Inflammatory macrophage (primary cell): Measurements from ENCODE around the gene SLFNL1.

ENCODE experiments used
- DNase-seq, 2 donors: peaks; one replicate each; pipeline ENCODE4 v3.0.0-alpha.2; 2020 to 2022
- total RNA-seq, 18 experiments: gene quantifications; one replicate each; lab custom pipeline; 2026; ENCODE audit warnings: mixed read lengths in 6 of 18, inconsistent platforms in 2 of 18; lab: John Stamatoyannopoulos, UW

SLFNL1 gene
- total RNA-seq = 0 to 0.33 (median 0.12) reads per million in 18 experiments

DNA sequence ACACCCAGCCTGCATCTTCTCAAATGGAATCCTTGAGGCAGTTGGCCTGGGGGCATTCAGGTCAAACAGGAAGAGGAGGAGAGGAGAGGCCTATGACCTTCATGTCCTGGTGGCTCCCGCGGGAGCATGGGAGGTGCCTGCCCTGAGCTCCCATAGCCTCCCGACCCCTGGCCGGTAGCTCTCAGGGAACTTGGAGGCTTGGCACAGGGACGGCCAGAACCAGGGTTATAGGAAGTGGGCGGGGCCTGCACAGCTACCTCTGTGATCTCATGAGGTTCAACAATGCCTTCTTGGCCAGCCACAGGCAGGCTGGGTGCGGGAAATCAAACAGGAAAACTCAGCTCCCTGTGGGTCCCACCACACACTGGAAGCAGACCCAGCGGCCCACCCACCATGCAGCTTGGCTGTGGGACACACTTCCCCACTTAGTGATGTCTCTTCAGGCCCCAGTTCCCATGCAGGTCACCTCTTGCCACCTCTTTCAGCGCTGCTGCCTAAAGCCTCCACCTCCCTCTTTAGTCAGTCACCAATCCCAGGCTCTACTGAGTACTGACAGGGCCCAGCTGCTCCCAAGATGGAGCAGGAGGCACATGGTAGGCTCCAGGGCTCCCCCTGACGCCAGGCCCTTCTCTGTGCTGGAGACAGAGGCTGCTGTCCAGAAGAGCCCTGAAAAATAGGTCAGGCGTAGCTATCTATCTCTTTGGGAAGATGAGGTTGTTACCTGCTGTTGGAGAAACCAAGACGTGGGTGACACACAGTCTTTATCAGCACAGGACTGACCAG is at the start of gene SLFNL1:
SLFNL1 (minus strand) TSS at position 200 of the 783 bp plus-strand sequence. CDS start 1,065 bp downstream, outside the sequence.
- DNase-seq = no peak

DNA sequence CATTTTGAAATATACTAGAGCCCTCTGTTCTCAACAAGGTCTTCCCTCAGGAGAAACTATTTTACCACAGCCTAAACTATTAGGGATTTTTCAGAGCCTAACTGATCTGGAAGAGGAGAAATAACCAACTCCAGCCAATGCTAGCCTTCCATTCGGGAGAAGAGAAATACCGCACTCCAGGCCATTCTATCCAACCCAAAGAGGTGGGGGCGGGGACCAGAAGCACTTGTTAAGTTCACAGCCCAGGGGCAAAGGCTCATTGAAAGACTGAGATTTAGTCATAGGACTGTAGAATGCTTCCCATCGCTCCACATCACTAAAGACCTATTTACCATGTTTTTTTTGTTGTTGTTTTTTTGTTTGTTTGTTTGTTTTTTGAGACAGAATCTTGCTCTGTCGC is 35.4 kb upstream of the SLFNL1 start:
- no peak for DNase-seq

DNA sequence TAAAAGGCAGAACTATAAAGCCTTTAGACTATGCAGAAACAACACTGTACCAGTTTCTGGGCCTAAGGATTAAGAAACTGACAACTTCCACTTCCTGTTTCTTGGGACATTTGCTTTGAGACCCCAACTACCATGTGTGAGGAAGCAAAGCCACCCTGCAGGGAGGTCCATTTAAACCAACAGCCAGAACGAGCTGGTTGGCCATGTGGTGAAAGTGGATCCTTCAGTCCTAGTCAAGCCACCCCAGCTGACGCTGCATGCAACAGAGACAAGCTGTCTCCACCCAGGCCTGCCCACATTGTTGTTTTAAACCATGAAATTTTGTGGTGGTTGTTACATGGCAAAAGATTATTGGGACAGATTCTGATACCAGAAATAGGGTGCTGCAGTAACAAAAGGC is 31.8 kb upstream of the SLFNL1 start:
- peak; percentile 60 to 81 for DNase-seq

DNA sequence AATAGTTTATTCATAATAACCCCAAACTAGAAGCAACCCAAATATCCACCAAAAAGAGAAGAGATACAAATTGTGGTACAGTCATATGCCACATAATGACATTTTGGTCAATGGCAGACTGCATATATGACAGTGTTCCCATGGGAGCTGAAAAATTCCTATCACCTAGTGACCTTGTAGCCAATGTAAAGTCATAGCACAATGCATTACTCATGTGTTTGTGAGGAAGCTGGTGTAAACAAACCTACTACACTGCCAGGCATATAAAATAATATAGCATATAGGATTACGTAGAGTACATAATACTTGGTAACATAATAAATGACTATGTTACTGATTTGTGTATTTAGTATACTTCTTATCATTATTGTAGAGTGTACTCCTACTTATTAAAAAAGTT is 29.5 kb upstream of the SLFNL1 start:
- DNase-seq = no peak

DNA sequence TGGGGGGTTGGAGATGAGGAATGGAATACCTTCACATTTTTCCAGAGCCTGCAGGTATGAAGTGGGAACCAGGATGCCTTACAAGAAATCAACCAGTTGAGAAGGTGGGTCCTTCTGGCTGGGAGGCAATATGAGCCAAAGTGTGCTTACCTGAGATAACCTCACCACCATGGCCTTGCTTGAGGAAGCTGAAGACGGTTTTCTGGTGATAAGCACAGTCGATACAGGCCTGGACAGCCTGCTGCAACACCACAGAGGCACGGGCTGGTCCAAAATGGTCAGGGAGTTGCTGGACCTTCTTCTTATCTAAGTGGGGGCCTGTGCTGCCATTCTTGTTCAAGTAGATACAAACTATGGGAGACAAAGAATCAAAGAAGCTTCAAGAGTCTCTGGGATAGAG is 27.0 kb upstream of the SLFNL1 start:
- no peak for DNase-seq

DNA sequence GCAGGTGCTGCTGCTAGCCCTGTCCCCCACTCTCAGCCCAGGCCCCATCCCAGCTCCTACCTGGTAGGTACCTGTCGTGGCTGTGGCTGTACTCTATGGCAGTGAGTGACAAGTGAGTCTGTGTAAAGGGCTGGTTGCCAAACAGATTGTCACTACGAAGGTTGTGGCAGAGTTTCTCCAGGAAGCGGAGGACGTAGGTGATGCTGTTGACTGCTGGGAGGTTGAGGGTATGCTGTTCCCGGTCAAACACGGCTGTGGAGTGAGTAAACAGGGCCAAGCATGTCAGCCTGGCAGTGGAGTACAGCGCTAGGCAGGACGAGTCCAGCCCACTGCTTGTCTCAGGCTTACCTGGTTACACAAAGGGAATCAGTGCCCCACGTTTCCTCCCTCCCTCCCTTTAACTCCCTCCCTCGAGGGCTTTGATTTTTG is 24.8 kb upstream of the SLFNL1 start:
- DNase-seq = no peak

DNA sequence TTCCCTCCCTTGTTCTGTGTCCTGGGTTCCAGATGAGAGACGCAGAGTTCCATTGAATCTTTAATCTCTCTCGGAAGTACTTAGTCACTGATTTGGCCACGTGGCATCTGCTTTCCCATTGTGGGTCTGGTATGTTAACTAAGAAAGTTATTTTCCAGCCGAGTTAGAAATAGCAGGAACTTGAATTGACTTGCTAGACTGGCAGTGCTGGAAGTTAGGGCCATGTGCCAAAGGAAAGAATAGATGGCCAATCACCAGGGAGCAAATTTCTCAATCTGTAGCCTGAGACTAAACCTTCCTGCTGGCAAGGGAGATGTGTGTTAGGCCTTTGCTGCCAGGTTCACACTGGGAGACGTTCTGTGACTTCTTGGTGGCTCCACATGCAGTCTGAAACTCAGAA is 24.2 kb upstream of the SLFNL1 start:
- DNase-seq = no peak

DNA sequence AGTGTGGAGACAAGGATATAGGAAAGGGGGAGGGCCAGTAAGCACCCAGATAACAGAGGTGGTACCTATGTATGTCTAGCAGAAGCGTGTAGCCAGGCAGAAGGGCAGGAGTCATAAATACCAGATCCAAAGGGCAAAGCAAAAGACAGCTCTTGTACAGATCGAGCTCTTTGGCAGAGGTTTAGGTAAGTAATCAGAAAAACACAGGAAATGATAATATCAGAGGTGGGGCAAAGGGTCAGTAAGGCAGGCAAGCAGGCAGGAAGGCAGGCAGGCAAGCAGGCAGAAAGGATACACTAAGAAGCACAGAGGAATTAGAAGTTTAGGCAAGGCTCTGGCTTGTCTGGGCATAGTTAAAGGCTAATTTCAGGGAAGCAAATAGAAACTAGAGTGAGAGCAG is 22.7 kb upstream of the SLFNL1 start:
- DNase-seq = no peak

DNA sequence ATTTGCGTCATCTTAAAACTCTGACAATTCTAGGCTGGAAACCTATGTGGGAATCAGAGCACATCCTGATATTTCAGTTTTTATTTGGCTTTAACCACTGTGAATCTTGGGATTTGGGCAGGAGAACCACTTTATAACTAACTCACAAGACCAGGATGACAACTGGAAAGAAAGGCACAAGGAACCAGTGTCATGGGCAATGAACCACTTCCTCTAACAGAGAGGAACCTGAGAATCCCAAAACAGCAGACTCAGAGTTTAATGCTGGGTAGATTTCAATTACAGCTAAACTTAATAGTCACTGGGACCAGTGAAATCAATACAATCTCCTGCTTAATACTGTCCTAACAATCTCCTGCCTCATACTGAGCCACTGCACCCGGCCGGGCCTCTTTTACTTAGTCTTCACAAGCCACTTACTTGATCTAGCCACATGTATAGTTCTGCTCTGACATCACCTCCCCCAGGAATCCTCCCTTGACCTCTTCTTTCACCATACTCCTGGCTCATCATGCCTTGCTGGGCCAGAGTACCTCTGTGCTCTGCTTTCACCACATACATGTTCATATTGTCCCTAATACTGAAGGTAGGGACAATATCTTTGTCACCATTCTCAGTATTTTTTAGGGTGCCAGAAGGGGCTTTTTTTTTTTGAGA is 20.2 kb upstream of the SLFNL1 start:
- DNase-seq = peak; percentile 62 to 63

DNA sequence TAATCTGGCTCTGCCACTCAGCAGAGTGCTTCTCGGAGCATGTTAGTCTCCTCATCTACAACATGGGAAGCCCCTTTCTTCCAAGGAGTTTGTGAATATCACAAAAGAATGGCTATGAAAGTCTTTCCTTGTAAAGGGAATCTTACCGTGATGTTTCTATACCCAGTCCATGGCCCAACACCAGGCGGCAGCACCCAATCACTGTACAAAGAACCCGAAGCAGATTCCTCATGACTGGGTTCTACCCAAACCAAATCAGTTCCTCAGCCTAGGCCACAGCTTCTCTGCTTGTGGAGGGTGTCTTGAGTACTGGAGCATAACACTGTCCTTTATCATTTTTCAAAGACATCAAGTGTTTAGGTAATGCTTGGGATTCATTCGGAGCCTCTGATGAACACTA is 16.6 kb upstream of the SLFNL1 start:
- DNase-seq = no peak

DNA sequence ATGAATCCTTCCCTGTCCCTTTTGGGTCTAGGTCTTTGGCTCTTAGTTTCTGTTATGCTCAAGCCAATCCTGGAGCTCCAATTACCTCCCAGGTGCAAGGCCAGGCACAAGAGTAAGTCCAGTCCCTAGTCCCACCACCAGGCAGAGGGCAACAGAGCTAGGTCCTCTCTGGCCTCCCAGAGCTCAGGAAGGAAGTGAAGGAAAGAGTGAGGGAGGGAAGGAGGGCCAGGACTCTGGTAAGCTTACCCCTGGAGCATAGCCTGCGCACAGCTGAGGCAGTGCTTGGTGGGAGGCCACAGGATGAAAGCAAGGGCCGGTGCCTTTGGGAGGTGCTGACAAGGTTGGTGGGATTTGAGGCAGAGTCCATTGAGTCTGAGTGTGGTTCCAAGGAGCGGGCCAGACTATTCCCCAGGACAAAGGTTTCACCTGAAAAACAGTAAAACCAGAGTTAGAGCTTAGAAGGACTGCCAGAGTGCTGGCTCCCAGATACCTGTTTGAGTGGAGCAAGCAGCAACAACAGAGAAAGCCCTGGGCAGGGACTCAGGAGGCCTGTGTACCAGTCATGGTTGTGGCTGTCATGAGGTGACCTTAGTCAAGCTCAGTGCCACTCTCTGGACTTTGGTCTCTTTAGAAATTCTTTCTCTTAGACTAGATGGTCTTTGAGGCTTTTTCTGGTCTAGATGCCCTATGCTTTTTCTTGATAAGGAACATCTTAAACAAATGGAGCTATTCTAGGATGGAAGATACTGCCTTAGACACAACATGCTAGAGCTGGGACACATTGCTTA is 15.8 kb upstream of the SLFNL1 start:
- no peak for DNase-seq

DNA sequence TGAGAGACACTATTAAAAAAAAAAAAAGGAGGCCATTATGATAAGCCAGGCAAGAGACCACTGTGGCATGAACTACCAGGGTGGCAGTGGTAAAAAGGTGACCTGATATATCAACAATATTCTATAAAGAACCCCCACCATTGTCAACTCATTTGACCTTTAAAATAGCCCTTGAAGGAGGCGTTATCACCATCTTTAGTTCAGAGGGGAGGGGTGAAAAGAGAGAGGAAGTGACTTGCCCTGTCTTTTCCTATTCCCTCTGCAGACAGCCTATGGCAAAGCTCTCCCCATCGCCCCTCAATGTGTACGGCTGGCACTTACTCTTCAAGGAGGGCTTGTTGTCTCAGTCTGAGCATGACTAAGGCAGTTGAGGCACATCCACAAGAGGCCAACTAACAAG is 11.7 kb upstream of the SLFNL1 start:
- no peak for DNase-seq

DNA sequence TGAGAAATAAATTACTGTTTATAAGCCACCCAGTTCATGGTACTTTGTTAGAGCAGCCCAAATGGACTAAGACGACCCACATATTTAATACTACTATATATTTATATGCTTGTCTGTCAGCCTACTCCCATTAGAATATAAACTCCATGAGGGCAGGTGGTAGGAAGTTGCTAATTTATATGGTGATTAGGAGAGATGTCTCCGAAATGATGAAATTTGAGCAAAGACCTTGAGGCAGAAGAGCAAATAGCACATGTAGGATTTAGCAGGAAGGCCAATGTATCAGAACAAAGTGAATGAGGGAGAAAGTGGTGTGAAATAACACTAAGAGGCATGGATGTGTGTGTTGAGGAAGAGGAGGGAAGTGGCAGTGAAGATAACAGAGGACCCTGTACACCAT is 10.6 kb upstream of the SLFNL1 start:
- no peak for DNase-seq

DNA sequence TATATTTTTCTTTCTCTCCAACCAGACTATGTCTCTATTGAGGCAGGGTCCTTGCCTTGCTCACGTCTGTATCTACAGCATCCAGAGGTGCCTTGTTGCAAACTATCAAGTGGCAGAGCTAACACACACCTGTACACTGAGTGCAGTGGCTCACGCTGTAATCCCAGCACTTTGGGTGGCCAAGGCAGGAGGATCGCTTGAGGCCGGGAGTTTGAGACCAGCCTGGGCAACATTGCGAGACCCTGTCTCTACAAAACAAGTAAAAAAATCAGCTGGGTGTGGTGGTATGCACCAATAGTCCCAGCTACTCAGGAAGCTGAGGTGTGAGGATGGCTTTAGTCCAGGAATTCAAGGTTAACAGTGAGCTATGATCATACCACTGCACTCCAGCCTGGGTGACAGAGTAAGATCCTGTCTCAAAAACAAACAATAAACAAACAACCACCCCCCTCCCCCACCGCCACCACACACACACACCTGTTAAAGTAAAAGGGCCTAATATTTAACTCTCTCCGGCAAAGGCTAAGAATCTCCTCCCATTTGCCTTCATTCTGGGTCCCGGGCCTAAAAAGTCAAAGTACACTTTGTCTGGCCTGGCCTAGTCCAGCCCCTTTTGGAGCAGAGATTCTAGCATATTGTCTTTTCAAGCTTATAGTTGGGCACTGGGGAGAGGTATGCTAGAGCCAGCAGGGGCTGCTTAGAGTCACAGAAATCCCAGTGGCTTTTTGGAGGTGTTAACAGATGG is 9.5 kb upstream of the SLFNL1 start:
- no peak for DNase-seq

DNA sequence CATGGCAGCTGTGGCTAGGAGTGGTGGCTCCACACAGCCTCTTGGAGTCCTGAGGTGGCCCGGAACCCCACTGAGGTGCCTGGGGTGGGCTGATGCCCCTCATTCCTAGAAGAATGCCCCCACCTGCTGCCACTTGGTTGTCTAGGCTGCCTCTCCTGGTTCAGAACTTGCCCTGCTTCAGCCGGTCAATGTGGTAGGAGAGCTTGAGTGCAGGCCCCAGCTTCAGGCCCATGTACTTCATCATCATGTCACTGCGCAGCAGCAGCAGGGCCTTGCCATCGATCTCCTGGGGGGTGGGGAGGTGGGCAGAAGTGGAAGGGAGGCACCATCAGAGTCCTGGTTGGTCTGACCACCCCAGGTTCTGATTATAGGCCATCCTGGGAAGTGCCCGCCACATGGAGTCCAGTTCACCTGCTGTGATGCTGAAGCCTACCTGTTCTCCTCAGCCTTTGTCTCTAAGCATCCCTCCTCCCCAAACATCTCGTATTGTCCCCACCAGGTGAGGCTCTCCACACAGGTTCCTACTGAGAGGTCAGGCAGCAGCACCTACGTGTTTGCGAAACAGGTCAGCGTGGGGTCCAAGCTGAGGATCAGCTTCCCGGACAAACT is 6.6 kb upstream of the SLFNL1 start:
- DNase-seq = no peak

DNA sequence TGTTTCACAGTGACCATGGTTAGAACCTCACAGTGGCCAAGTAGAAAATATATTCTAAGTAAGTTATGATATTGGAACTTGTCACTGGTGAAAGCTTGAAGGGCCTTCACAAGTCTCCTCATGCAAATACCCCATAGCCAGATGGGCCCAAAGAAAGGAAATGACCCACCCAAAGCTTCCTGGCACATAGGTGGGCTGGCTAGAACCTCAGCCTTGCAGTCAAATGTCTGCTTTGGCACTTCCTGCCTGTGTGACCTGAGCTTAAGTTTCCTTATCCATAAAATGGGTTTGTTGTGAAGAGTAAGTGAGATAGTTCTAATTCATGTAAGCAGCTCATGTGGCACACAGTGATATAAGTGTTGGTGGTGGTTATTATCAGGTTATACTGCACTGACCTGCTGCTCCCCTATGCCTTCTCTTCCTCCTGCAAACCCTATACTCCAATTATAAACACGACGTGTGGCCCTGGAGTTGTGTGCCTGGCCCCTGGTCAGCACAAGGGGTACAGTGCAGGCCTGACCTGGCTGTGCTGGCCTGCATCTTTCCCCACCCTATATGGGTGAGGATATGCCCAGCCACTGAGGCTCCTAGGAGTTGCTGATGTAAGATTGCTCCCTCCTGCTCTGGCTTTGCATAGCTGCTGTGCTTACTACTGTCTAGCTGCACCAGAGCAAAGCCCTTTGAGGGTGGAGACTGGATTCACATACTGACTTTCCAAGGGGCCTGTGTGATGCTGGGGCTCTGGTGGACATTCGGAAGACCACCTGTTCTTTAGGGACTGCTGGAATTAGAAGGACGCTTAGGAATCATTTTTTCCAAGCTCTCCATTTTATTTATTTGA is 4.7 kb upstream of the SLFNL1 start:
- DNase-seq = no peak

DNA sequence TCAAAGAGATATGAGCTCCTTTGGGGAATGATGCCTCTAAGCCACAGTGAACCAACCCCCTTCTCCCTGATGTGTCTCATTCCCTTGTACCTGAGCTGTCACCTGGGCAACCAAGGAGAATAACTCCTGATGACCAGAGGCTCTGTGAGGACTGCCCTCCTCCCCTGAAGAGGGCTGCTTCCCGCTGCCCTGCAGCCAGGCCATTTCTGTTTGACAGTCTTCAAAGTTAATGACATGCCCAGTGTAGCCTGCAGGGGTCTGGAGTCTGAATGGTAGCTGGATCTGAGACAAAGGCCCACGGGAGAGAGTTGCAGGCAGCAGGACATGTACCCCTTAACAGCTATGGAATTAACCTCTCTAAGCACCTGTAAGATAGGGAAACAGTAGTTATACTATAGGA is 3.4 kb upstream of the SLFNL1 start:
- no peak for DNase-seq

DNA sequence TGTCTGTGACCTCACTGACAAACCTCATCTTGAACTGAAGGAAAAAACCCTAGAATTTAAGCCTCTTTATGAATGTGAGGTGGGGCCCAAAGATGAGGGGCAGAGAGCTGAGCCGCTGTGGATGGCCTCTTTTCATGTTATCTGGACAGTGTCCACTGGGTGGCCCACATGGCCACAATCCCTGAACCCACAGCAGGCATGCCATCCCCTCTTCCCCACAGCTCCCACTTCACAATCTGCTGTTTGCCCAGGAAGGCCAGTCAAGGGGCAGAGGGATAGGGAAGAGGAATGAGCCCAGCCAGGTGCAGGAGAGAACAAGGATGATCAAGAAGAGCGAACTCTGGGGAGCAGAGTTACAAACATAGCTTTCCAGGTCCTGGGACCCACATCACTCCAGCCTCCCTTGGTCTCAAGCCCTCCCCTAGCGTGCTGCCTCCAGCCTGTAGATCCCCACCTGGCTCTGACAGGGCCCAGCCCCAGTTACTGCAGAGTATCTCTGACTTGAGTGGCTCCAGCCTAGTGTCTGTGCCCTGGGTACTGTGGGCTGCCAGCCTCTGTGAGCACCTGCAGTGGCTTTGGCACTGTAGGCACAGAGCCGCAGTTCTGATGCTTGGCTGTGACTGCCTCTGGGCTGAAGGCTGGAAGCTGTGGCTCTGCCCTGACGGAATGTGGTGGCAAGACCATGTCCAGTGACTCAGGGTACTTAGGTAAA is 1.9 kb upstream of the SLFNL1 start:
- DNase-seq = no peak

DNA sequence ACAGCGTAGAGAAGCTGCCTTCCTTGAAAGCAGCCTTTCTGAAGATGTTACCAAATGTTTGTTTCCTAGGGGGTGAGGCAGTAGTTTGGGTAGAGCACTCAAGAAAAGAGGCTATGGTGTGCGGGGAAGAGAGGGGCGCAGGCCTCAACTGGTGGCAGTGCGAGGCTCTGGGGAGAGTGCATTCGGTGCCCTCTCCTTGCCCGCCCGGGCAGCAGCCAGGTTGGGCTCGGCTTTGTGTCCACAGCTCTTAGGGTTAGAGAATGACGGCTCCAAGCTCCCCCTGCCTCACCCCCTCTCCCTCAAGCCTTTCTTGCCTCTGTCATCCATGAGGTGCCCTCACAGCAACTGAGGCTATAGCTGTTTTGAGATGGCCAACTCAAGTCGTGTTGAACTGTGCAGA is 899 bp upstream of the SLFNL1 start:
- DNase-seq = no peak

DNA sequence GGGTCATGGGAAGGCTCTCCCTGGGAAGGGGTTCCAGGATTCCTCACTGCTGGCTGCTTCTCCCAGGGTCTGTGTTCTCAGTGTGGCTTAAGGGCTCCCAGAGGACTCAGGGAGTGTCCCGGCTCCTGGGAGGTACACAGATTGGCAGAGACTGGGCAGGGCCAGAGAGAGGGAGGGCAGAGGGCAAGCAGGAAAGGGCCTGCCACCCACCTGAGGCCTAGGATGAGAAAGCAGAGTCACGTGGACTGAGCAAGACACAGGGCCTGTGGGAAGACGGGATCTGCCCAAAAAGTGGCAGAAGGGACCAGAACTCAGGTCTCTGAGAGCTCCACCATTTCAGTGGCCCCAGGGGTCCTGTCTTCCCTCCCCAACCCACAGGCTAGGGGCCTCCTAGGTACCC is 871 bp downstream of the SLFNL1 start:
- DNase-seq = no peak

DNA sequence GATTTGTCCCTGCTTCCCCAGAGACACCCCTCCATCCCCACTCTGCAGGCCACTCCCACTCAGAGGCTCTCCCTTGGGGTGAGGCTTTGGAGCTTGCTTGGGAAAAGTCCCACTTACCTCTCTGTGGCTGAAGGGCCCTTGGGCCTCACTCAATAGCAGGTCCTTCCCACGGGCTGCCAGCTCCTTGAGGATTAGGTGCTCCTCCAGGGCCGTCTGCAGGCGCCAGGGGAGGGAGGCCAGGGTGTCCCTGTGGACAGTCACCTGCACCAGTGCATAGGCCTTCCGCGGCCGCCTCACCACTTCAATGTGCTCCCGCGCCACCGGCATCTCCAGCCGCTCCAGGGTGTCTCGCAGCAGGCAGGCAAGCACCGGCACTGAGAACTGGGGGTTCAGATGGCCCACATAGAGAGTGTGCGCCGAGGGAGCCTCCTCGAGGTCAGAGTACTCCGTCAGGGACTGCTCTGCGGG is 1.4 kb downstream of the SLFNL1 start:
- no peak for DNase-seq
